IMR-90 (cell line): ENCODE results near the gene FOXD4L6. TPM values are rescaled to one million over a fixed set of nuclear protein-coding genes. Genes with fewer than 3 reads are reported as not detected.
"Not testable (repeated sequence)": the region's sequence is repeated elsewhere in the genome, so short reads cannot be mapped to it uniquely, and the experiment has no call there.

Experiments
- ATAC-seq: fragments of 200-7000 bp; cut with Tn5 transposase; 2 replicates; pipeline ENCODE4 v1.9.1; 2020; ENCODE audit warnings: low read depth, mild to moderate bottlenecking, moderate library complexity
- BruUV-seq: library from RNA; stranded (reverse); fragments of 400-500 nt; replicated peaks from 2 replicates; lab custom pipeline; 2021; lab: Mats Ljungman, UMichigan
- CTCF ChIA-PET: fragments of 300-600 bp; formaldehyde crosslinking; extraction: SDS; loops from one replicate; lab custom pipeline; 2021; ENCODE audit warnings: antibody characterized with exemption; lab: Yijun Ruan, JAX
- POLR2A ChIA-PET: fragments of 300-600 bp; sonication (Branson Sonifier 250); formaldehyde crosslinking; loops from one replicate; lab custom pipeline; 2022; ENCODE audit warnings: antibody characterized with exemption; ENCODE audit not compliant: unreplicated experiment; lab: Charles Lee
- DNase-seq: peaks from one replicate; pipeline ENCODE4 v3.0.0; 2013
- H2AFZ ChIP-seq: replicated peaks from 2 replicates; pipeline ENCODE3; 2013; ENCODE audit warnings: low read length, mild to moderate bottlenecking; ENCODE audit not compliant: poor library complexity
- H2AK5ac ChIP-seq: 2 replicates; pipeline ENCODE4 v1.6.1; 2013; ENCODE audit warnings: low read depth, low read length, inconsistent platforms
- H2AK9ac ChIP-seq: replicated peaks from 2 replicates; pipeline ENCODE3; 2013; ENCODE audit warnings: mild to moderate bottlenecking, low read depth, low read length, moderate library complexity; ENCODE audit not compliant: poor library complexity
- H2BK120ac ChIP-seq: 2 replicates; pipeline ENCODE4 v1.6.1; 2013; ENCODE audit warnings: low read depth, low read length, inconsistent platforms
- H2BK15ac ChIP-seq: 3 replicates; pipeline ENCODE4 v1.6.1; 2013; ENCODE audit warnings: low read depth, low read length, inconsistent platforms
- H2BK20ac ChIP-seq: 2 replicates; pipeline ENCODE4 v1.6.1; 2013; ENCODE audit warnings: low read depth, mild to moderate bottlenecking, inconsistent platforms, low read length, moderate library complexity
- H2BK5ac ChIP-seq: 2 replicates; pipeline ENCODE4 v1.6.1; 2013; ENCODE audit warnings: mild to moderate bottlenecking, low read depth, low read length, inconsistent platforms; ENCODE audit not compliant: poor library complexity, severe bottlenecking
- H3K14ac ChIP-seq: replicated peaks from 2 replicates; pipeline ENCODE4 v1.6.1; 2013; ENCODE audit warnings: low read depth, low read length, inconsistent platforms
- H3K18ac ChIP-seq: 2 replicates; pipeline ENCODE4 v1.6.1; 2013; ENCODE audit warnings: low read depth, low read length, control low read depth
- H3K23ac ChIP-seq: 2 replicates; pipeline ENCODE4 v1.6.1; 2013; ENCODE audit warnings: low read depth, low read length, inconsistent platforms
- H3K27ac ChIP-seq: 2 replicates; pipeline ENCODE4 v1.5.1; 2013; ENCODE audit warnings: mild to moderate bottlenecking, control low read depth, low read length; ENCODE audit not compliant: insufficient read depth
- H3K27me3 ChIP-seq: 2 replicates; pipeline ENCODE4 v1.6.1; 2013; ENCODE audit warnings: low read length; ENCODE audit not compliant: control insufficient read depth, insufficient read depth
- H3K36me3 ChIP-seq: 2 replicates; pipeline ENCODE4 v1.6.1; 2013; ENCODE audit warnings: low read length, mixed read lengths; ENCODE audit not compliant: control insufficient read depth, insufficient read depth
- H3K4ac ChIP-seq: 2 replicates; pipeline ENCODE4 v1.6.1; 2013; ENCODE audit warnings: low read depth, low read length, inconsistent platforms
- H3K4me1 ChIP-seq: 2 replicates; pipeline ENCODE4 v1.6.1; 2013; ENCODE audit warnings: low read length, mixed read lengths; ENCODE audit not compliant: control insufficient read depth, insufficient read depth
- H3K4me2 ChIP-seq: 2 replicates; pipeline ENCODE4 v1.6.1; 2013; ENCODE audit warnings: low read depth, mild to moderate bottlenecking, control low read depth, low read length, moderate library complexity
- H3K4me3 ChIP-seq: 2 replicates; pipeline ENCODE4 v1.5.1; 2013; ENCODE audit warnings: low read depth, mild to moderate bottlenecking, control low read depth, low read length, moderate library complexity; ENCODE audit not compliant: insufficient read depth
- H3K56ac ChIP-seq: 2 replicates; pipeline ENCODE4 v1.6.1; 2013; ENCODE audit warnings: low read length, inconsistent platforms; ENCODE audit not compliant: insufficient read depth; ENCODE audit errors: extremely low read depth
- H3K79me1 ChIP-seq, 2 experiments: 2 replicates each; pipeline ENCODE4 v1.6.1; 2013; ENCODE audit warnings: low read length in 2 of 2, inconsistent platforms in 1 of 2, low read depth in 1 of 2
- H3K9ac ChIP-seq: 2 replicates; pipeline ENCODE4 v1.6.1; 2013; ENCODE audit warnings: low read depth, low read length, control low read depth
- H3K9me1 ChIP-seq: 2 replicates; pipeline ENCODE4 v1.6.1; 2013; ENCODE audit warnings: low read length, inconsistent platforms; ENCODE audit not compliant: insufficient read depth
- H3K9me3 ChIP-seq: 2 replicates; pipeline ENCODE4 v1.6.1; 2013; ENCODE audit warnings: low read length; ENCODE audit not compliant: control insufficient read depth, insufficient read depth
- H4K20me1 ChIP-seq: 2 replicates; pipeline ENCODE4 v1.6.1; 2013; ENCODE audit warnings: low read length, inconsistent platforms; ENCODE audit not compliant: insufficient read depth
- H4K5ac ChIP-seq: 2 replicates; pipeline ENCODE4 v1.6.1; 2013; ENCODE audit warnings: mild to moderate bottlenecking, low read depth, low read length, control low read depth
- H4K8ac ChIP-seq, 2 experiments: 2 replicates each; pipeline ENCODE4 v1.6.1; 2013; ENCODE audit warnings: low read depth in 2 of 2, low read length in 2 of 2, control low read depth in 1 of 2, inconsistent platforms in 1 of 2
- H4K91ac ChIP-seq: 2 replicates; pipeline ENCODE4 v1.6.1; 2013; ENCODE audit warnings: low read depth, low read length, inconsistent platforms; ENCODE audit not compliant: insufficient read depth
- WGBS, 2 experiments: methylation state at CpG; one replicate each; pipeline versions ENCODE4 v1.1.5 to v1.1.7; 2013; ENCODE audit warnings: missing lambda C conversion rate in 2 of 2; ENCODE audit not compliant: insufficient read length in 1 of 2; ENCODE audit errors: extremely low coverage in 2 of 2; 5-methylcytosine and 5-hydroxymethylcytosine counted together
- dilution Hi-C: fragments of 300-500 bp; cut with HindIII; formaldehyde crosslinking; loops from one replicate; pipeline ENCODE4 v1.14.3; 2018; ENCODE audit warnings: low sequenced_read_pairs; ENCODE audit not compliant: unreplicated experiment
- in situ Hi-C: fragments of 300-500 bp; cut with MboI; formaldehyde crosslinking; loops from 3 replicates; pipeline ENCODE4 v1.14.3; 2019; ENCODE audit warnings: low sequenced_read_pairs, inconsistent platforms, mixed read lengths
- intact Hi-C: fragments of 100-400 bp; cut with micrococcal nuclease; formaldehyde crosslinking; loops from 2 replicates; pipeline ENCODE4 v1.10.0; 2022
- polyA plus RNA-seq, 3 experiments: library from polyadenylated mRNA; depleted of rRNA; stranded (reverse); fragments of >200 nt; gene quantifications; 2 replicates each; pipeline ENCODE4 v1.2.3, GENCODE V29; 2012; ENCODE audit warnings: low replicate concordance in 1 of 3
- total RNA-seq: library from RNA; depleted of rRNA; stranded (reverse); fragments of >200 nt; gene quantifications from 2 replicates; pipeline ENCODE4 v1.2.3, GENCODE V29; 2012

Gene FOXD4L6
- total and polyA plus RNA-seq, 2 of the 4 experiments (the other 2 are of a cell fraction), result not detected

DNA sequence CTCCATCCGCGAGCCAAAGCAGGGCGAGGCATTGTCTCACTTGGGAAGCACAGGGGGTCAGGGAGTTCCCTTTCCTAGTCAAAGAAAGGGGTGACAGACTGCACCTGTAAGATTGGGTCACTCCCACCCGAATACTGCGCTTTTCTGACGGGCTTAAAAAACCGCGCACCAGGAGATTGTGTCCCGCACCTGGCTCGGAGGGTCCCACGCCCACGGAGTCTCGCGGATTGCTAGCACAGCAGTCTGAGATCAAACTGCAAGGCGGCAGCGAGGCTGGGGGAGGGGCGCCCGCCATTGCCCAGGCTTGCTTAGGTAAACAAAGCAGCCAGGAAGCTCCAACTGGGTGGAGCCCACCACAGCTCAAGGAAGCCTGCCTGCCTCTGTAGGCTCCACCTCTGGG is 21.6 kb upstream of the FOXD4L6 start:
- no CpG with 5 or more reads among the region's 18 CpGs for WGBS, 2 experiments
- H3K4me2 ChIP-seq, result not testable (repeated sequence)

DNA sequence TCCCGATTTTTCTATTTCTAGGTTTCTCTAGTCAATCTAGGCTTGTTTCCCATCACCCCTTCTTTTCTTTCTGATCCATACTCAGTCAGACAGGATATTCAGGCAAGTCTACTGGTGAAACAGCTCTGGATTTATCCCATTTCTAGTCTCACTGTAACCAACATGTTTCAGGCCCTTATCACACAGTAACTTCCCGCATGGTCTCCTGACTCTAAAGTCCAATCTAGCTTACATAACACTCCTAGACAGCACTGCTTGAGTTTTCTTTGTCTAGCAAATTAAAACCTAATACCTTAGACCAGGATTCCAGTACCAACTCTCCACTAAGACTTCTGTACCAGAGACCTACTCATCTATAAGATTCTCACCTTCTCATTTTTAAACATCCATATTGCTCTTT is 13.4 kb upstream of the FOXD4L6 start:
- H2BK120ac ChIP-seq, DNase-seq, H4K91ac ChIP-seq, H3K56ac ChIP-seq, H2BK5ac ChIP-seq, H2AK9ac ChIP-seq, H3K4me3 ChIP-seq, H3K18ac ChIP-seq, H3K79me1 ChIP-seq, POLR2A ChIA-PET, BruUV-seq, H3K9ac ChIP-seq, H3K4ac ChIP-seq, H3K27ac ChIP-seq, H3K4me1 ChIP-seq, H4K5ac ChIP-seq, H4K20me1 ChIP-seq, ATAC-seq, H3K27me3 ChIP-seq, H3K9me1 ChIP-seq, intact Hi-C loops, H3K36me3 ChIP-seq, H2BK15ac ChIP-seq, H3K9me3 ChIP-seq, H2BK20ac ChIP-seq, in situ Hi-C loops, H3K23ac ChIP-seq, H4K8ac ChIP-seq, dilution Hi-C loops, H3K14ac ChIP-seq, H2AFZ ChIP-seq, CTCF ChIA-PET, H2AK5ac ChIP-seq, H3K4me2 ChIP-seq: not testable (repeated sequence)
- WGBS, 2 experiments, result no CpG with 5 or more reads among the region's 2 CpGs

More for the DNA sequence above, 21.6 kb upstream of the FOXD4L6 start:
- H2BK5ac ChIP-seq, POLR2A ChIA-PET, H3K9ac ChIP-seq, H4K91ac ChIP-seq, H3K9me1 ChIP-seq, intact Hi-C loops, H4K20me1 ChIP-seq, DNase-seq, H3K36me3 ChIP-seq, H2BK120ac ChIP-seq, H2BK20ac ChIP-seq, H3K18ac ChIP-seq, dilution Hi-C loops, H4K8ac ChIP-seq, ATAC-seq, H3K27me3 ChIP-seq, H2BK15ac ChIP-seq, H2AK5ac ChIP-seq, BruUV-seq, H3K23ac ChIP-seq, CTCF ChIA-PET, H3K79me1 ChIP-seq, H3K56ac ChIP-seq, H4K5ac ChIP-seq, H3K14ac ChIP-seq, H3K4ac ChIP-seq, H2AFZ ChIP-seq, H3K27ac ChIP-seq, H3K4me1 ChIP-seq, H2AK9ac ChIP-seq, H3K9me3 ChIP-seq, H3K4me3 ChIP-seq, in situ Hi-C loops: not testable (repeated sequence)
